A549 (cell line): ENCODE results near the gene OR5D16.

Experiments used
- BCL3 ChIP-seq: fragments of >200 bp; sonication (Bioruptor Twin); formaldehyde crosslinking; IDR thresholded peaks from 3 replicates; pipeline ENCODE4 v1.6.1; 2016
- CHD2 ChIP-seq: fragments of 150-350 bp; IDR thresholded peaks from 2 replicates; pipeline ENCODE4 v1.6.1; 2014; ENCODE audit warnings: low read length; ENCODE audit not compliant: partially characterized antibody
- EP300 ChIP-seq, 2 experiments: fragments of >200 bp; sonication (Bioruptor Twin); formaldehyde crosslinking; IDR thresholded peaks; 2 replicates in 1 of 2; 3 replicates in 1 of 2; pipeline ENCODE4 v1.6.1; 2016 to 2017
- POLR2AphosphoS2 ChIP-seq: conservative IDR thresholded peaks from 2 replicates; pipeline ENCODE4 v1.6.1; 2012; ENCODE audit warnings: low read length, improper control_type of control experiment, inconsistent platforms
- RAD21 ChIP-seq, 2 experiments: fragments of >200 bp in 1 of 2; sonication (Bioruptor Twin) in 1 of 2; formaldehyde crosslinking in 1 of 2; IDR thresholded peaks in 1 of 2; conservative IDR thresholded peaks in 1 of 2; 2 replicates in 1 of 2; 3 replicates in 1 of 2; pipeline ENCODE4 v1.6.1; 2012 to 2018; ENCODE audit warnings: inconsistent platforms in 1 of 2
- TF ChIP-seq, protein P1 (sequence below): fragments of >200 bp; sonication (Bioruptor Twin); formaldehyde crosslinking; IDR thresholded peaks from 3 replicates; pipeline ENCODE4 v1.5.1; 2016

DNA sequence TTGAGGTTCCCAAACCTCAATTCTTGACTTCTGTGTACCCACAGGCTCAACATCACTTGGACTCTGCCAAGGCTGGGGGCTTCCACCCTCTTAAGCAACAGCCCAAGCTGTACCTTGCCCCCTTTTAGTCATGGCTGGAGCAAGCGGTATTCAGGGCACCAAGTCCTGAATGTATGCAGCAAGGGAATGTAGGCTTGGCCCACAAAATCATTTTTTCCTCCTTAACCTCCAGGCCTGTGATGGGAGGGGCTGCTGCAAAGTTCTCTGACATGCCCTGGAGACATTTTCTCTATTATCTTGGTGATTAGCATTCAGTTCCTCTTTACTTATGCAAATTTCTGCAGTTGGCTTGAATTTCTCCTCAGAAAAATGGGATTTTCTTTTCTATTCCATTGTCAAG is 32.3 kb upstream of the OR5D16 start:
- no peak for TF ChIP-seq RAD21 (conservative IDR thresholded peaks at IDR 0.05 in 1 of 2, IDR thresholded peaks at IDR 0.05 in 1 of 2)
- TF ChIP-seq CHD2 = no peak
- TF ChIP-seq, protein P1, sequence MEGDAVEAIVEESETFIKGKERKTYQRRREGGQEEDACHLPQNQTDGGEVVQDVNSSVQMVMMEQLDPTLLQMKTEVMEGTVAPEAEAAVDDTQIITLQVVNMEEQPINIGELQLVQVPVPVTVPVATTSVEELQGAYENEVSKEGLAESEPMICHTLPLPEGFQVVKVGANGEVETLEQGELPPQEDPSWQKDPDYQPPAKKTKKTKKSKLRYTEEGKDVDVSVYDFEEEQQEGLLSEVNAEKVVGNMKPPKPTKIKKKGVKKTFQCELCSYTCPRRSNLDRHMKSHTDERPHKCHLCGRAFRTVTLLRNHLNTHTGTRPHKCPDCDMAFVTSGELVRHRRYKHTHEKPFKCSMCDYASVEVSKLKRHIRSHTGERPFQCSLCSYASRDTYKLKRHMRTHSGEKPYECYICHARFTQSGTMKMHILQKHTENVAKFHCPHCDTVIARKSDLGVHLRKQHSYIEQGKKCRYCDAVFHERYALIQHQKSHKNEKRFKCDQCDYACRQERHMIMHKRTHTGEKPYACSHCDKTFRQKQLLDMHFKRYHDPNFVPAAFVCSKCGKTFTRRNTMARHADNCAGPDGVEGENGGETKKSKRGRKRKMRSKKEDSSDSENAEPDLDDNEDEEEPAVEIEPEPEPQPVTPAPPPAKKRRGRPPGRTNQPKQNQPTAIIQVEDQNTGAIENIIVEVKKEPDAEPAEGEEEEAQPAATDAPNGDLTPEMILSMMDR = no peak
- no peak for TF ChIP-seq BCL3
- TF ChIP-seq POLR2AphosphoS2 = no peak
- TF ChIP-seq EP300 (IDR thresholded peaks at IDR 0.05) = no peak
